Measurements from ENCODE around the gene MMEL1. TPM values are rescaled to one million over a fixed set of nuclear protein-coding genes. Genes with fewer than 3 reads are reported as not detected.

Gene MMEL1
- total and polyA plus RNA-seq, 2 donors (not counting 1 experiment from before 2014, with no cell fraction given): 0.33 to 0.60 TPM

DNA sequence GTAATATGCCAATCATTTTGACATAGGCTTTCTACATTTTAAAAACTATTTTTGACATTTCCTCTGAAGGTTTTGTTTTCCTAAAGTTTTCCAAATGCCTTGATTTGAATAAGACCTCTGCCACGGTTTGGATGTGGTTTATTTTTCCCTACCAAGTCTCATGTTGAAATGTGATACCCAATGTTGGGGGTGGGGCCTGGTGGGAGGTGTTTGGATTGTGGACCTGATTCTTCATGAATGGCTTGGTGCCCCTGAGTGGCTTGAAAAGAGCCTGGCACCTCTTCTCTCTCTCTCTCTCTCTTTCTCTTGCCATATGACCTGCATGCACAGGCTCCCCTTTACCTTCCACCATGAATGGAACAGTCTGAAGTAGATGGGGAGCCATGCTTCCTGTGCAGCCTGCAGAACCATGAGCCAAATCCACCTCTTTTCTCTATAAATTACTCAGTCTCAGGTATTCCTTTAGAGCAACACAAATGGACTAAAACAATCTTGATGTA is 14.8 kb downstream of the MMEL1 start:
- no peaks in the 10 kb centered on the region for H4K20me1 ChIP-seq (ENCODE audit: control insufficient read depth, extremely low read depth, insufficient read depth, low read length)
- H3K4me2 ChIP-seq (ENCODE audit: extremely low read depth, insufficient read depth, low read length): no peak overlapping the region
- H3K4me1 ChIP-seq (ENCODE audit: control insufficient read depth, extremely low read depth, insufficient read depth, low read length): no peaks in the 10 kb centered on the region
- no peak for DNase-seq (ENCODE audit: low read depth in 2 of 2)
- H2AFZ ChIP-seq (ENCODE audit: low read length): no peak overlapping the region
- no peaks in the 10 kb centered on the region for H3K9me3 ChIP-seq (ENCODE audit: control insufficient read depth, insufficient read depth, low read depth, low read length)
- H3K79me2 ChIP-seq (ENCODE audit: control insufficient read depth, insufficient read depth, low read length): no peaks in the 10 kb centered on the region
- no peaks in the 10 kb centered on the region for H3K36me3 ChIP-seq (ENCODE audit: control insufficient read depth, insufficient read depth, low read length)
- no peak for TF ChIP-seq EZH2 (IDR thresholded peaks at IDR 0.05; ENCODE audit: low read length, missing control alignments)
- TF ChIP-seq, protein P1, sequence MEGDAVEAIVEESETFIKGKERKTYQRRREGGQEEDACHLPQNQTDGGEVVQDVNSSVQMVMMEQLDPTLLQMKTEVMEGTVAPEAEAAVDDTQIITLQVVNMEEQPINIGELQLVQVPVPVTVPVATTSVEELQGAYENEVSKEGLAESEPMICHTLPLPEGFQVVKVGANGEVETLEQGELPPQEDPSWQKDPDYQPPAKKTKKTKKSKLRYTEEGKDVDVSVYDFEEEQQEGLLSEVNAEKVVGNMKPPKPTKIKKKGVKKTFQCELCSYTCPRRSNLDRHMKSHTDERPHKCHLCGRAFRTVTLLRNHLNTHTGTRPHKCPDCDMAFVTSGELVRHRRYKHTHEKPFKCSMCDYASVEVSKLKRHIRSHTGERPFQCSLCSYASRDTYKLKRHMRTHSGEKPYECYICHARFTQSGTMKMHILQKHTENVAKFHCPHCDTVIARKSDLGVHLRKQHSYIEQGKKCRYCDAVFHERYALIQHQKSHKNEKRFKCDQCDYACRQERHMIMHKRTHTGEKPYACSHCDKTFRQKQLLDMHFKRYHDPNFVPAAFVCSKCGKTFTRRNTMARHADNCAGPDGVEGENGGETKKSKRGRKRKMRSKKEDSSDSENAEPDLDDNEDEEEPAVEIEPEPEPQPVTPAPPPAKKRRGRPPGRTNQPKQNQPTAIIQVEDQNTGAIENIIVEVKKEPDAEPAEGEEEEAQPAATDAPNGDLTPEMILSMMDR (conservative IDR thresholded peaks at IDR 0.05 in 1 of 2, IDR thresholded peaks at IDR 0.05 in 1 of 2; ENCODE audit: low read depth in 1 of 2, low read length in 2 of 2): no peak
- no peak overlapping the region for H3K4me3 ChIP-seq (replicated peaks in 1 of 4; ENCODE audit: control extremely low read depth in 1 of 4, insufficient read depth in 1 of 4, low read depth in 3 of 4, low read length in 4 of 4)
- H3K27me3 ChIP-seq (ENCODE audit: control insufficient read depth, insufficient read depth, low read length): no peaks in the 10 kb centered on the region
- H3K9ac ChIP-seq (ENCODE audit: insufficient read depth, low read length): no peak overlapping the region
- no peak overlapping the region for H3K27ac ChIP-seq (ENCODE audit: insufficient read depth, low read length)

DNA sequence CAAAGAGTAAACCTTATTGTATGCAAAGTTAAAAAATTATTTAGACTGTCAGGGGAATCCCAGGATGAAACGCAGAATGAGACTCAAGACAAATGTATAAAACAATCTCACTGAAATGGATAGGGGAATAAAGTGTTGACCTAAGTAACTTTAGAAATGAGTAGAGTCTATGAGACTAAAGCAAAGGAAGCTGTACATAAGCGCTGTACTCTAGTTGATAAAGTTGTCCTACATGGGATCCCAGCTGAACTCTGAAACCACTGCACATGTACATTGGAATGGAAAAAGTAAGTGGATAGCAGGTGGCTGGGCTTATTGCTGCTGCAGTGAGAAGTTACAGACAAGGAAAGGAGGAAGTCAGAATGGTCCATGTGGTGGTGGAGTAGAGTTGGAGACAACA is 18.7 kb downstream of the MMEL1 start:
- Histone ChIP-seq H3K4me1 (ENCODE audit: control insufficient read depth, extremely low read depth, insufficient read depth, low read length) (no peaks in the 10 kb centered on the region), H3K4me2 (ENCODE audit: extremely low read depth, insufficient read depth, low read length) (no peak overlapping the region), H3K9ac (ENCODE audit: insufficient read depth, low read length) (no peak overlapping the region), H3K27ac (ENCODE audit: insufficient read depth, low read length) (no peak overlapping the region), H3K9me3 (ENCODE audit: control insufficient read depth, insufficient read depth, low read depth, low read length) (no peaks in the 10 kb centered on the region), H4K20me1 (ENCODE audit: control insufficient read depth, extremely low read depth, insufficient read depth, low read length) (no peaks in the 10 kb centered on the region), H3K27me3 (ENCODE audit: control insufficient read depth, insufficient read depth, low read length) (no peaks in the 10 kb centered on the region), H2AFZ (ENCODE audit: low read length) (no peak overlapping the region), H3K79me2 (ENCODE audit: control insufficient read depth, insufficient read depth, low read length) (no peaks in the 10 kb centered on the region), H3K4me3 (replicated peaks in 1 of 4; ENCODE audit: control extremely low read depth in 1 of 4, insufficient read depth in 1 of 4, low read depth in 3 of 4, low read length in 4 of 4) (no peak overlapping the region), H3K36me3 (ENCODE audit: control insufficient read depth, insufficient read depth, low read length) (no peaks in the 10 kb centered on the region)
- no peak for DNase-seq (ENCODE audit: low read depth in 2 of 2)
- no peak for TF ChIP-seq EZH2 (IDR thresholded peaks at IDR 0.05; ENCODE audit: low read length, missing control alignments)
- TF ChIP-seq, protein P1 (conservative IDR thresholded peaks at IDR 0.05 in 1 of 2, IDR thresholded peaks at IDR 0.05 in 1 of 2; ENCODE audit: low read depth in 1 of 2, low read length in 2 of 2): no peak

DNA sequence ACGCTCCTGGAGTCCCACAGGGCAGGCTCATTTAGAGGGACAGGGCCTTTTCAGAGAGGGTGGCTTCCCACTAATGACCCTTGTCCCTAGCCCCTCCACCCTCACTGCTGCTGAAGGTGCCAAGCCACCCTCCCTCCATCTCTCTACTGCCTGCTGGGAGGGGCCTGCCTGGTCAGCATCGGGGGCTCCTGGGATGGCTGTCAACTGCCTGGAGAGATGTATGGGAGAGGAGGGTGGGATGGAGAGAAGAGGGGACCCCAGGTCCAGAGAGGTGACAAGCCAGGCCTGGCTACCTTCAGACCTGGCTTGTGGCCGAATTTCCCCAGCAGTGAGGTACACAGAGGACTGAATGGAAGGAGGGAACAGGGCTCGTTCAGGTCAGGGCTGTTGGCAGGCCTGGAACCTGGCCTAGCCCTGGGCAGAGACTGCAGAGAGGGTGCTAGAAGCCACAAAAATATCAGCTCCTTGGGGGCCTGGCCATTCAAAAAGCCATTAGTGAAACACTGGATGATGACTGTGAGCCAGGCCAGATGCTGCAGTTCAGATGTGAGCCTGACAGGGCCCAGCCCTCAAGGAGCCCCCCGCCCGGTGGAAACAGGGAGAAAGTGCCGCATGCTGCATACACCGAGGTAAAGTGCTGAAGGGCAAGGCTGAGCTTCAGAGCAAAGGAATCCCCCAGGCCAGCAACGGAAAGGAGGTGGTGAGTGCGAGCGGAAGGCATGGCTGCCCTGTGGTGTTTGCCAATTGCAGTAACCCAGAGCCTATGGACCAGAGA is 20.0 kb downstream of the MMEL1 start:
- H3K36me3 ChIP-seq (ENCODE audit: control insufficient read depth, insufficient read depth, low read length): no peaks in the 10 kb centered on the region
- no peaks in the 10 kb centered on the region for H3K79me2 ChIP-seq (ENCODE audit: control insufficient read depth, insufficient read depth, low read length)
- no peak overlapping the region for H2AFZ ChIP-seq (ENCODE audit: low read length)
- TF ChIP-seq, protein P1 (conservative IDR thresholded peaks at IDR 0.05 in 1 of 2, IDR thresholded peaks at IDR 0.05 in 1 of 2; ENCODE audit: low read depth in 1 of 2, low read length in 2 of 2): no peak
- TF ChIP-seq EZH2 (IDR thresholded peaks at IDR 0.05; ENCODE audit: low read length, missing control alignments): no peak
- no peak for DNase-seq (ENCODE audit: low read depth in 2 of 2)
- H3K4me3 ChIP-seq (replicated peaks in 1 of 4; ENCODE audit: control extremely low read depth in 1 of 4, insufficient read depth in 1 of 4, low read depth in 3 of 4, low read length in 4 of 4): no peak overlapping the region
- H3K27ac ChIP-seq (ENCODE audit: insufficient read depth, low read length): no peak overlapping the region
- H3K4me1 ChIP-seq (ENCODE audit: control insufficient read depth, extremely low read depth, insufficient read depth, low read length): no peaks in the 10 kb centered on the region
- no peaks in the 10 kb centered on the region for H3K27me3 ChIP-seq (ENCODE audit: control insufficient read depth, insufficient read depth, low read length)
- H4K20me1 ChIP-seq (ENCODE audit: control insufficient read depth, extremely low read depth, insufficient read depth, low read length): no peaks in the 10 kb centered on the region
- H3K9ac ChIP-seq (ENCODE audit: insufficient read depth, low read length): no peak overlapping the region
- H3K9me3 ChIP-seq (ENCODE audit: control insufficient read depth, insufficient read depth, low read depth, low read length): no peaks in the 10 kb centered on the region
- no peak overlapping the region for H3K4me2 ChIP-seq (ENCODE audit: extremely low read depth, insufficient read depth, low read length)

All from fibroblast of lung (primary cell).